Measurements from ENCODE around the gene TYROBP. TPM values are rescaled to one million over a fixed set of nuclear protein-coding genes. Genes with fewer than 3 reads are reported as not detected.
A peak's percentile ranks its signal among the peaks of the same experiment; 100 is the strongest.
"Not testable (repeated sequence)": the region's sequence is repeated elsewhere in the genome, so short reads cannot be mapped to it uniquely, and the experiment has no call there.

Gene TYROBP
- total RNA-seq, 1 experiment from 2014 or later: not detected

DNA sequence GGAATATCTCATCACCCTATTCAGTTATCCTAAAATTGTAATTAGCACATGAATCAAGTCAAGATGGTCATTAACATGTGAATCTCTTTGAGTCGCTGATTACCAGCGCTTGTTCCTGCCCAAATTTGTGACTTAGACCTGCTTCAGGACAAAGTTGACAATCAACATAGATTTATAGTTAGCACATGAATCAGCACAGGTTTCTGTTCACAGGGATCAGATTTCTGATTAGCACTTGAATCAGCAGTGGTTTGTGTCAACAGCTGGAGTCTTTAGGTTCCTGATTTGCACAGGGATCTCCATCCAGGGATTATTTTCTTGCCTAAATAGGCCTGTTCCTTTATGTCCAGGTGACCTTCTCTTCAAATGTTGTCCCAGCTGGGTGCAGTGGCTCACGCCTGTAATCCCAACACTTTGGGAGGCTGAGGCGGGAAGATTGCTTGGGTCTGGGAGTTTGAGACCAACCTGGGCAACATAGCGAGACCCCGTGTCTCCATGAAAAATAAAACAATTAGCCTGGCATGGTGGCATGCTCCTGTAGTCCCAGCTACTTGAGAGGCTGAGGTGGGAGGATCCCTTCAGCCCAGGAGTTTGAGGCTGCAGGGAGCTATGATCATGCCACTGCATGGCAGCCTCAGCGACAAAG lies 24.3 kb upstream of the TYROBP start:
- DNase-seq (ENCODE audit: low read depth): no peak

DNA sequence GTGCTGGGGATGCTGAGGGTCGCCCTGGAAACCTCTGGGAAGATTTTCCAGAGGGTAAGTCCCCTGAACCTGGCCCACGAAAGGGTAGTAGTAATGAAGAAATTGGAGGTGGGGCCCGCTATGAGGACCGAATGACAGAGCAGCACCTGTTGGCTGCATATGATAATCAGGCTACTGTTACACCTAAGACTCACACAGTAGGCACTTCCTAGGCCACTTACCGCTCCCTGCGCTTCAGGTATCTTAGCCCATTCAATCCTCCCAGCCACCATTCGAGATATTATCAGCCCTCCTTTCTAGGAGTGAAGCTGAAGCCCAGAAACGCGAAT lies 23.7 kb upstream of the TYROBP start:
- DNase-seq (ENCODE audit: low read depth): no peak

DNA sequence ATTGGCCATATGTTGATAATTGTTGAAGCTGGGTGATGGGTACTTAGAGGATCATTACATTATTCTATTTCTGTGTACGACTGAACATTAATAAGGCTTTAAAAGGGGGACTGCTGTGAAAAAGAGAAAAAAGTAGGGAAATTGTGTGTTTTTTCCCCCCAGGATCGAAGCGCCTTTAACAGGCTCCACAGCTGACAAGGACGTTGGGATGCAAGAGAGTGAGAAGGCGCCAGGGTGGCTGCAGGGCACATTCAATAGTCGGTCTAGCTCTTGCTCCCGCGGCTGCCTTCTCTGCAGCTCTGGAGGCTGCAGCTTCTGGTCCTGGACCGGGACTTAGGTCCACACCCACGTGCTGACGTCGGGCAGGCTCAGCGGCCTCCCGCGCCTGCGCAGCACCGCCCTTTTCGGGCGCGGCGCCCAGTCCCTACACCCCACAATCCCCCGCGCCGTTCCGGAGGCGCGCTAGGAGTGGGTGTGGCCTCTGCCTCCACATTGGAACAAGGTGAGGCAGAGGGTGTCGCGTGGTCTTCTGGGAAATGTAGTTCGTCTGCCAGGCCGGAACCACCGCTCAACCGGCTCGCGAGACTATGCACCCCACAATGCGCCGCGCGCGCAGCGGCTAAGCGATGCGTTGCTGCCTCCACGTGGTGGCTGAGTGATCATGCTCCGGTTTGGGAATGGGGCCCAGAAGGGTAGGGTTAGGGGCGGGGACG lies 23.2 kb upstream of the TYROBP start:
- DNase-seq (ENCODE audit: low read depth): peak; percentile 100

DNA sequence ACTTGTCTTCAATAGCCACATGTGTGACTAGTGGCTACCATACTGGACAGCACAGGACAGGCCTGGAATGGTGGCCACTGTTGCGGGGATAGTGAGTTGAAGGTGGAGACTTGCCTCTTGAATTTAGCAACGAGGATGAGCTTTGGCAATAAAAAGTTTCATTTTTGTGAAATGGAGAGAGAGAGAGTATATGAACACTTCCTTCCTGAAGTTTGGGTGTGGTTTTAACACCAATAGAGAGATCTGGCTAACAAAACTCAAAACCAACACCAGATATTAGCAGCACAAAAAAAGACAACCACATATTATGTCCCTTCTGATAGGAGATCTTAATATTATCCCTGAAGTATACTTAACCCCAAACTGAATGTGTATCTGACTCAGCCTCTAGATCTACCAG lies 21.8 kb upstream of the TYROBP start:
- DNase-seq (ENCODE audit: low read depth): no peak

DNA sequence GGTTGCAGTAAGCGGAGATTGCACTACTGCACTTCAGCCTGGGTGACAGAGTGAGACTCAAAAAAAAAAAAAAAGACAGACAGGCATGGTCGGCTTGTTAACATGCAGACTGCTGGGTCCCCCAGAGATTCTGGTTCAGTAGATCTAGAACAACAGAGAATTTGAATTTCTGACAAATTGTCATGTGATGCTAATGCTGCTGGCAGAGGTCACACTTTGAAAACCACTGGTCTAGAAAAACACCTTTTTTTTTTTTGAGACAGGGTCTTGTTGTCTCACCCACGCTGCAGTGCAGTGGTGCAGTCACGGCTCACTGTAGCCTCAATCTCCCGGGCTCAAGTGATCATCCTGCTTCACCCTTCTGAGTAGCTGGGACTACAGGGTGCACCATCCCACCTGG lies 20.4 kb upstream of the TYROBP start:
- no peak for DNase-seq (ENCODE audit: low read depth)

DNA sequence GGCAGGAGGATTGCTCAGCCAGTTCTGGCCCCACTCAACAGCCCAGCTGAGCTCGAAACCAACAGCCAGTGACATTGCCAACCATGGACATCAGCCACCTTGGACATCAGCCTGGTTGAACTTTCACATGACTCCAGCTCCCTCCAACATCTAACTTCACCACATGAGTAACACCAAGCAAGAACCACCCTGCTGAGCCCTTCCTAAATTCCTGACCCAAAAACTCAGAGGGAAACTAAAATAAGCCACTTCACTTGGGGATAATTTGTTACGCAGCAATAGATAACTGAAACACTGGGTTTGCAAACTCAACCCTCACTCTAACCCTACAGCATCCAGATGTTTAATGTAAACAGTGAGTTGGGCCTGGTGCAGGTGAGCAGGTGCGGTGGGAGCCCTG lies 17.4 kb upstream of the TYROBP start:
- DNase-seq (ENCODE audit: low read depth): no peak

DNA sequence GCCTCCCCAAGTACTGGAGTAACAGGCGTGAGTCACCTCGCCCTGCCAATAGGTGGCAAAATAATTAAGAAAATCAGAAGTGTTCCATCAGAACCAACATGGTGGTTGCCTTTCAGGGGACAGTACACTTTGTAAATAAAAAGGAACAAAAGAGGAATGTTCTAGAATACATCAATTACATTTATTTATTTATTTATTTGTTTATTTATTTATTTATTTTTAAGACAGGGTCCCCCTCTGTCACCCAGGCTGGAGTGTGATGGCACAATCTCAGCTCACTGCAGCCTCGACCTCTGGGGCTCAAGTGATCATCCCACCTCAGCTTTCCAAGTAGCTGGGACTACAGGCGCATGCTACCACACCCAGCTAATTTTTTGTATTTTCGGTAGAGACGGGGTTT lies 12.9 kb upstream of the TYROBP start:
- no peak for DNase-seq (ENCODE audit: low read depth)

DNA sequence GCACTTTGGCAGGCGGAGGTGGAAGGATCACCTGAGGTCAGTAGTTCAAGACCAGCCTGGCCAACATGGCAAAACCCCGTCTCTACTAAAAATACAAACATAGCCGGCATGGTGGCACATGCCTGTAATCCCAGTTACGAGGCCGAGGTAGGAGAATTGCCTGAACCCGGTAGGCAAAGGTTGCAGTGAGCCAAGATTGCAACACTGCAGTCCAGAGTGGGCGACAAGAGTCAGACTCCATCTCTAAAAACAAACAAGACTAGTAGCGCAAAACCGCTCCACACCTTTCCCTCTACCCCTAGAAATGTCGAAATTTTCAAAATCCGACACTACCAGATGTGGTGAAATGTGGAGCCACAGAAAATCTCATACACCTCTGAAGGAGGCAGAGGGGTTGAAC lies 11.2 kb upstream of the TYROBP start:
- no peak for DNase-seq (ENCODE audit: low read depth)

DNA sequence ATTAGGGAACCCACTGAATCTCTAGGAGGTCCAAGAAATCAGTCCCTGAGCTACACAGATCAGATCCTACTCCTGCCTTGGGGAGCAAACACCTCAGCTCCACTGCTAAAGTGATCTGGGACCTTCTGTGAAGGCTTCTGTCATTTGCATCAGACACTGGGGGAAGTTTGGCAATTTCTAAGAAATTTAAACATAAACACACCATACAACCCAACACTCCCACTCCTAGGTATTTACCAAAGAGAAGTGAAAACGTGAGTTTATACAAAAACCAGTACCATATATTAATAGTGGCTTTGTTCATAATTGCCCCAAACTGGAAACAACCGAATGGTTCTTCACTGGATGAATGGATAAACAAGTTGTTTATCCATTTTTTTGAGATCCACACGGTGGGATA lies 7.3 kb upstream of the TYROBP start:
- no peak for DNase-seq (ENCODE audit: low read depth)

DNA sequence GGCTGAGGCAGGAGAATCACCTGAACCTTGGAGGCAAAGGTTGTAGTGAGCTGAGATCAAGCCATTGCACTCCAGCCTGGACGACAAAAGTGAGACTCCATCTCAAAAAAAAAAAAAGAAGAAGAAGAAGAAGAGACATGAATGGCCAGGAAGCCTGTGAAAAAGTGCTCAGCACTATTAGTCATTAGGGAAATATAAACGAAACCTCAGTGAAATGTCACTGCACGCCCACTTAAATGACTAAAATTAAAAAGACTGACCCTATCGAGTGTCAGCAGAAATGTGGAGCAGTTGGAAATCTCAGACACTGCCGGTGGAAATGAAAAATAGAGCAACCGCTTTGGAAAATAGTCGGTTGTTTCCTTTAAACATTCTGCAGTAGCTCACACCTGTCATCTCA lies 5.5 kb upstream of the TYROBP start:
- DNase-seq (ENCODE audit: low read depth): peak; percentile 30

DNA sequence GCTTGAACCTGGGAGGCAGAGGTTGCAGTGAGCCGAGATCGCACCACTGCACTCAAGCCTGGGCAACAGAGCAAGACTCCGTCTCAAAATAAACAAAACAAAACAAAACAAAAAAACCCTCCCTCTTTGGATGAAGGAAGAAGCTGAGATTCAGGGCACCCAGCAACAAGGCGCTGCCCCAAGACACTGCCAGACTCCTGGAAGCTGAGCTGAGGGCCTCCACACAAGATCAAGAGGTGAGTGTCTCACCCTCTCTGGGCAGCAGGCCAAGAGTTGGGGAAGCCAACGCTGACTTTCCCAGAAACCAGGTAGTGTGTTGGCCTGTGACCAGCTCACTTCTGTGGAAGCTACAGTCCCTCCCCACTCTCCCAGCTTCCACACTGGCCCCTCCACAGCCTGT lies 3.7 kb upstream of the TYROBP start:
- peak; percentile 62 for DNase-seq (ENCODE audit: low read depth)

DNA sequence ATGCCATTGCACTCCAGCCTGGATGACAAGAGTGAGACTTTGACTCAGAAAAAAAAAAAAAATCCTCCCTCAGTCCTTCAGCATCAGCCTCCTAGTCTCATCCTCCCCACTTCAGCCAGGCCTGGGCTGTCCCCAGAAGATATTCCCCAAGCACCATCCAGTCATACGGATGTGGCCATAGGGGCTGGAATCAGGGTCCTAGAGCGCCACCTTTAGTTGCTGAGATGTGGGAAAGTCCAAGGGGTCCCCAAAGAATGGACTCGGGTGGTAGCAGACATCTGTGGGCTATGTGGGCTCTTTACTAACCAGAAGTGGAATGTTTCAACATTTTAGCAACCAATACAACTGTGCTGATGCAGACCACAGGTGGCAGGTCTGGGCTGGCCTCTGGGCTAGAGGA lies 3.1 kb upstream of the TYROBP start:
- DNase-seq (ENCODE audit: low read depth): no peak

DNA sequence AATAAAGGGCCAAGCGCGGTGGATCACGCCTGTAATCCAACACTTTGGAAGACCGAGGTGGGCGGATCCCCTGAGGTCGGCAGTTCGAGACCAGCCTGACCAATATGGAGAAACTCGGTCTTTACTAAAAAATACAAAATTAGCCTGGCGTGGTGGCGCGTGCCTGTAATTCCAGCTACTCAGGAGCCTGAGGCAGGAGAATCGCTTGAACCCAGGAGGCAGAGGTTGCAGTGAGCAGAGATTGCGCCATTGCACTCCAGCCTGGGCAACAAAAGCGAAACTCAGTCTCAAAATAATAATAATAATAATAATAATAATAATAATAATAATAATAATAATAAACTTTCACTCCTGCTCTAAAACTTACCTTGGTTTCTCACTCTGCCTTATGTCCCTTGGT lies 2.3 kb upstream of the TYROBP start:
- not testable (repeated sequence) for DNase-seq (ENCODE audit: low read depth)

DNA sequence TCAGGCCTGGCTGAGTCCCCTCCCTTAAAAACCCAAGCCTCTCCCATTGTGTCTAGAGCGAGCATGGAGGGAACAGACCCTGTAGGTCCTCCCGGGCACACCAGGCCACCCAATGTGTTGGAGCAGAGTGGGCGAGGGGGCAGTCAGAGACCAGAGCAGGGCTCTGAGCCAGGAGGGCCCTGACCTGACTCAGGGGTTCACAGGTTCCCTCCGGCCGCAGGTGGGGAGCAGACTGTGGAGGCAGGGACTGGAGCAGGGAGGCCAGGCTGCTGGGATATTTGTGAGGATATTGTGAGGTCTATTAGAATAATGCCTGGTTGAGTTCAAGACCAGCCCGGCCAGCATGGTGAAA lies 1.6 kb upstream of the TYROBP start:
- DNase-seq (ENCODE audit: low read depth): no peak

DNA sequence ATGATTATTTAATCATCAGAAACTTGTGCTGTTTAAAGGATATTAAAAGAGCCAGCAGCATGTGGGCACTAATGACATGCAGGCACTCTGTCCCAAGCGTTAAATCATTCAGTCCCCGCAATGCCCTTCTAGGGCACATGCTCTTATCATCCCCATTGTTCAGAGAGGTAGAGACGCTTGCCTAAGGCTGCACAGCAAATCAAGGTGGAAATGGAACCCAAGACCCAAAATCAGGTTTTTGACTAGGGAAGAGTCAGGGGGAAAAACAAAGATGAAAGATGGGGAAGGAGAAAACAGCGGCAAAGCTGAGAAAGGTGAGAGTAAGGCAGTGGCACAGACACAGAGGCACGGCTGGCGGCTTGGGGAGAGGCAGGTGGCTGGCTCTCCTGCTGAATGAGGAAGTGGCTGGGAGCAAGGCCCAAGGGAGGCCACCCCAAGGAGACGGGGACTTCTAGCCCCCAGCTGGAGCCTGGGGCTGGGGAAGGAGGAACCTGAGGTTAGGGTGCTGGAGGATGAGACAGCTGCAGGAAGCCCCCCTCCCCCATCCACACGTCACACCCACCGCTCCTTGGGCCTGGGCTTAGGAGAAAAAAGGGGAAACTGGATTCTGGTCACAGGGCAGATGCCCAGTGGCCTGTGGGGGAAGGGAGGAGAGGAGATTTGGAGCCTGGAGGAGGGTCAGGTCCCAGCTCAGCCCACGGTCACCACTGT lies 1.0 kb upstream of the TYROBP start:
- no peak for DNase-seq (ENCODE audit: low read depth)

DNA sequence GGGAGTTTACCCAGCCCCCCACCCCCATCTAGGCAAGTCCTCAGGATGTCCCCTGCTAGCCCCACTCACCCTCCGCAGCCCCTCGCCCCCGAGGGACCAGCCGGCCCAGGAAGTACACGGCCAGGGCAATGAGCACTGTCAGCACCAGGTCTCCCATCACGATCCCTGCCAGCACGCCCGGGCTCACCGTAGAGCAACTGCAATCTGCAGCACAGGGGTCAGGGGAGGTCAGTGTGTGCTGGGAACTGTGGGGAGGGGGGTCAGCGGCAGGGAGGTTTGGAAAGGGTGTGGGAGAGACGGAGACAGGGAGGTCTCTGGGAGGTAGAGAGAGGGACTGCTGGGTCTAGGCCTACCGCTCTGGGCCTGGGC lies 734 bp downstream of the TYROBP start:
- no peak for DNase-seq (ENCODE audit: low read depth)

DNA sequence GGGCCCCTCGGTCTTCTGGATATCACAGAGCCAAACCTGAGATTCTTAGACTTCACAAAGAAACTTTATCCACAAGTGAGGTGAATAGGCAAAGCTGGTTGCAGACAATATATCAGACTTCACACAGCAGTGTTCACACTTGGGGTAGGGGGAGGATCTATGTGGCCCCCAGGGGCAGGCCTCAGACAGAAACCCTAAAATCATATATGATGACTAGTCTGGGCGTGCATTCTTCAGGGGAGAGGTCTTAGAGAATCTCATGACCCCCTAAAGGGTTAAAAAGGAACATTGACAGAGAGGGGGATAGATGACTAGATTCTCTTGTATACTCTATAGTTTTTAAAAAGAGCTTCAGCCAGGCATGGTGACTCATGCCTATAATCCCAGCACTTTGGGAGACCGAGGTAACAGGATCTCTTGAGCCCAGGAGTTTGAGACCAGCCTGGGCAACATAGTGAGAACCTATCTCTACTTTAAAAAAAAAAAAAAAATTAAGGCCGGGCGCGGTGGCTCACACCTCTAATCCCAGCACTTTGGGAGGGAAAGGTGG lies 2.8 kb downstream of the TYROBP start:
- DNase-seq (ENCODE audit: low read depth): peak; percentile 38

DNA sequence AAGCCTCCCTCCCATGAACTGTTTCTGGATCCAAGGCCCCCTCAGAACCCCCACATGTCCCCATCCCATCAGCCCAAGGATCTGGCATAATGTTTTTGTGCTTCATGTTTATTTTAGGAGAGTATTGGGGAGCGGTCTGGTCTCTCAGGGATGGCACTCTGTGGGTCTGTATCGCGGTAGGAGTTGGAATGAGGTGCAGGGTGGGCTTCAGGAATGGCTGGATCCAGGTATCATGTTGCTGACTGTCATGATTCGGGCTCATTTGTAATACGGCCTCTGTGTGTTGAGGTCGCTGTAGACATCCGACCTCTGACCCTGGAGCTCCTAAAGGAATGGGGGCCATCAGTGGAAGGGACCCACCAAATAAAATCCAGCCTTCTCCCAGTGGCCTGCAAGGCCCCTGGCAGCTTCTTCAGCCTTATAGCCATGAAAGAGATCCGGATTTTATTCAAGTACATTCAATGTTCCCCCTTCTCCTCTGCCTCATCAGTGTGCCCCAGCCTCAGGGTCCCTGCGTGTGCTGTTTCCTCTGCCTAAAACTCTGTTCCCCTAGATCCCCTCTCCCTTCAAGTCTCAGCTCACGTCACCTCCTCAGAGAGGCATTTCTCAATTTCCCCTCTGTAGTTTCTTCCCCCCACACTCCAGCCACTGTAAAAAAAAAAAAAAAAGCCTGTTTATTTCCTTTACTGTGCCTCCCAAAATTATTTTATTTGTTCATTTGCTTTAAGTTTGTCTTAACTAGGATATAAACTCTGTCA lies 3.6 kb downstream of the TYROBP start:
- DNase-seq (ENCODE audit: low read depth): no peak

DNA sequence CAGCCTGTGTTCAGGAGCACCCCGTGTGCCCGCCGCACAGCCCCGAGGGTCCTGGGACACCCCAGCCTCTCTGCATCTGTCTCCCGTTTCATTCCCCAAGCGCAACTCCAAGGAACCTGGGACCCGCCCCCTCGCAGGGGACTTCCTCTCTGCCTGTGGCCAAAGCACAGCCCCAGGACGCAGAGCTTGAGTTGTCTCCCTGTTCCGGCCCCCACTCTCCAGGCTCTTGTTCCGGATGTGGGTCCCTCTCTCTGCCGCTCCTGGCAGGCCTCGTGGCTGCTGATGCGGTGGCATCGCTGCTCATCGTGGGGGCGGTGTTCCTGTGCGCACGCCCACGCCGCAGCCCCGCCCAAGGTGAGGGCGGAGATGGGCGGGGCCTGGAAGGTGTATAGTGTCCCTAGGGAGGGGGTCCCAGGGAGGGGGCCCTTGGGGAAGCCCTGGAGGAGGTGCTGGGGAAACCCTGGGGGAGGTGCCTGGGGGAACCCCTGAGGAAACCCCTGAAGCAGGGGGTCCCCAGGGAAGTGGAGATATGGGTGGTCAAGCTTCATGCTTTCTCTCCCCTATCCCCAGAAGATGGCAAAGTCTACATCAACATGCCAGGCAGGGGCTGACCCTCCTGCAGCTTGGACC lies 4.4 kb downstream of the TYROBP start:
- peak; percentile 92 for DNase-seq (ENCODE audit: low read depth)

DNA sequence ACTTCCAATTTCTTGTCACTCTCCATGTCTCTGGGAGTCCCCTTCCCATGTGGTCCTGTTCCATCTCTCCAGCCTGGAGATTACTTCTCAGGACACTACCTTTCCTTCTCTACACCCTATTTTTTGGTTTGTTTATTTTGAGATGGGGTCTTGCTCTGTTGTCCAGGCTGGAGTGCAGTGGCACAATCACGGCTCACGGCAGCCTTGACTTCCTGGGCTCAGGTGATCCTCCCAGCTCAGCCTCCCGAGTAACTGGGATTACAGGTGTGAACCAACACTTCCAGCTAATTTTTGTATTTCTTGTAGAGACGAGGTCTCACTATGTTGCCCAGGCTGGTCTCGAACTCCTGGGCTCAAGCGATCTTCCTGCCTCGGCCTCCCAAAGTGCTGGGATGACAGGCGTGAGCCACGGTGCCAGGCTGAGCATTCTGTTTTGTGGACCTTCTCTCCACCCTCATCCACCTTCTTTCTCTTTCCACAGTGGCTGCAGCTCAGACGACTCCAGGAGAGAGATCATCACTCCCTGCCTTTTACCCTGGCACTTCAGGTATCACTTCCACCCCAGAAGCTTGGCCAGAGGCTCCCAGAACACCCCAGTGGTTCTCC lies 5.1 kb downstream of the TYROBP start:
- no peak for DNase-seq (ENCODE audit: low read depth)

DNA sequence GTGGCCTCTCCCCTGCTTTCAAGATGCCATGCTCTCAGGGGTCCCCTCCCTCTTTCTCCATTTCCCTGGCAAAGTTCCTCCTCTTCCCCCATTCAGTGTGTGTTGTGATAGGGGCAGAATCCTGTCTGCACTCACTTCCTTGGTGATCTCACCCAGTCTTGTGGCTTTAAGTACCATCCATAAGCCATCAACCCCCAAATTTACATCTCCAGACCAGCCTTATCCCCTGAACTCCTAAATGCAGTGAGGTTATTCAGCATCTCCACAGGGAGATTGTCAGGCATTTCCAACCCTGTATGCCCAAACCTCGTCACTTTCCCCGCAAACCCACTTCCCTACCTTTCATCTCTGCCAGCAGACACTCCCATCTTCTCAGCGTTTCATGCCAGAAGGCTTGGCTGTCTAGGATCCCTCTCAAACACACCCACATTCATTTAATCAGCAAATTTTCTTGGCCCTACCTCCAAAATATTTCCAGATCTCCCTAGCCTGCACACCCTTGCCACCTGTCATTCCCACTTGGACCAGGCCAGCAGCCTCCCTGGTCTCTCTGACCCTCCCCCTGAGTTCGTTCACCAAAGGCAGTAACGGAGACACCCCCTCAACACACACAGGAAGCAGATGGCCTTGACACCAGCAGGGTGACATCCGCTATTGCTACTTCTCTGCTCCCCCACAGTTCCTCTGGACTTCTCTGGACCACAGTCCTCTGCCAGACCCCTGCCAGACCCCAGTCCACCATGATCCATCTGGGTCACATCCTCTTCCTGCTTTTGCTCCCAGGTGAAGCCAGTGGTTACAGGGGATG lies 6.0 kb downstream of the TYROBP start, which contains the start of gene HCST:
Gene HCST, plus strand, starts transcription at position 676 of the 808 bp plus-strand sequence. Its CDS starts 65 bp downstream, at position 741.
- peak; percentile 72 for DNase-seq (ENCODE audit: low read depth)
